ENCODE data around the gene ANKRD65. TPM values are rescaled to one million over a fixed set of nuclear protein-coding genes. Genes with fewer than 3 reads are reported as not detected.

ANKRD65 gene
- total RNA-seq, 1 donor from 2014 or later, result 1.7 TPM

GRCh38 chr1:1437033-1437903, 16.2 kb upstream of the ANKRD65 start:
- Histone ChIP-seq H3K9me3 (replicated peaks) (no peaks in the 10 kb centered on the region), H3K27me3 (ENCODE audit: low read depth) (peaks cover 36% of the 10 kb centered on the region), H3K4me3 (peak overlapping the region; percentile 71), H3K4me1 (peaks cover 69% of the 10 kb centered on the region), H3K27ac (replicated peaks) (no peak overlapping the region), H3K36me3 (no peaks in the 10 kb centered on the region)
- no peak for DNase-seq
- no peak for TF ChIP-seq CTCF (IDR thresholded peaks at IDR 0.05; ENCODE audit: borderline replicate concordance)
- intact Hi-C loops (cut with micrococcal nuclease), result no loop called here

GRCh38 chr1:1436630-1437032, 15.6 kb upstream of the ANKRD65 start:
- H3K27me3 ChIP-seq (ENCODE audit: low read depth), result peaks cover 39% of the 10 kb centered on the region
- peak overlapping the region; percentile 97 for H3K27ac ChIP-seq (replicated peaks)
- DNase-seq, result no peak
- H3K9me3 ChIP-seq (replicated peaks), result no peaks in the 10 kb centered on the region
- TF ChIP-seq CTCF (IDR thresholded peaks at IDR 0.05; ENCODE audit: borderline replicate concordance), result no peak
- H3K4me3 ChIP-seq, result peak overlapping the region; percentile 71
- peaks cover 75% of the 10 kb centered on the region for H3K4me1 ChIP-seq
- intact Hi-C loops (cut with micrococcal nuclease), result no loop called here
- H3K36me3 ChIP-seq, result no peaks in the 10 kb centered on the region

GRCh38 chr1:1435911-1436629, 15.0 kb upstream of the ANKRD65 start:
- intact Hi-C loops (cut with micrococcal nuclease), result no loop called here
- no peak for TF ChIP-seq CTCF (IDR thresholded peaks at IDR 0.05; ENCODE audit: borderline replicate concordance)
- Histone ChIP-seq H3K4me3 (peak overlapping the region; percentile 71), H3K4me1 (peaks cover 75% of the 10 kb centered on the region), H3K9me3 (replicated peaks) (no peaks in the 10 kb centered on the region), H3K27me3 (ENCODE audit: low read depth) (peaks cover 39% of the 10 kb centered on the region), H3K36me3 (no peaks in the 10 kb centered on the region), H3K27ac (replicated peaks) (peak overlapping the region; percentile 97)
- DNase-seq, result no peak

- DNase-seq, result peak; percentile 79
- Histone ChIP-seq H3K27me3 (ENCODE audit: low read depth) (peaks cover 39% of the 10 kb centered on the region), H3K9me3 (replicated peaks) (no peaks in the 10 kb centered on the region), H3K4me1 (peaks cover 75% of the 10 kb centered on the region), H3K4me3 (peak within 1 kb of the TSS; percentile 71), H3K27ac (replicated peaks) (peak within 1 kb of the TSS; percentile 97), H3K36me3 (no peaks in the 10 kb centered on the region)
- no peak for TF ChIP-seq CTCF (IDR thresholded peaks at IDR 0.05; ENCODE audit: borderline replicate concordance)
- intact Hi-C loops (cut with micrococcal nuclease), result no loop called here
Measured at GRCh38 chr1:1435106-1435903, 14.2 kb upstream of the ANKRD65 start, which contains the start of gene VWA1. VWA1 (plus strand) TSS chr1:1435690; CDS start chr1:1435749, 59 bp downstream.

- no peak for DNase-seq
- intact Hi-C loops (cut with micrococcal nuclease), result no loop called here
- H3K4me3 ChIP-seq, result peak overlapping the region; percentile 71
Measured at GRCh38 chr1:1434824-1435105, 13.7 kb upstream of the ANKRD65 start.

More at GRCh38 chr1:1434824-1435105, 13.7 kb upstream of the ANKRD65 start:
- no peaks in the 10 kb centered on the region for H3K36me3 ChIP-seq
- no peaks in the 10 kb centered on the region for H3K9me3 ChIP-seq (replicated peaks)
- H3K27ac ChIP-seq (replicated peaks), result peak overlapping the region; percentile 97
- no peak for TF ChIP-seq CTCF (IDR thresholded peaks at IDR 0.05; ENCODE audit: borderline replicate concordance)
- H3K4me1 ChIP-seq, result peaks cover 79% of the 10 kb centered on the region
- peaks cover 39% of the 10 kb centered on the region for H3K27me3 ChIP-seq (ENCODE audit: low read depth)

Measured in left ventricle myocardium inferior (tissue), 1 donor.